GM12892 (cell line): ENCODE data around the gene UBE2Z.

Experiments
- POLR2A ChIP-seq: IDR thresholded peaks from 2 replicates; pipeline ENCODE4 v1.6.1; 2011; ENCODE audit warnings: low read depth, low read length, control low read depth
- POLR2AphosphoS5 ChIP-seq: IDR thresholded peaks from 2 replicates; pipeline ENCODE4 v1.6.1; 2011; ENCODE audit warnings: low read depth, low read length, control low read depth
- TAF1 ChIP-seq: IDR thresholded peaks from 2 replicates; pipeline ENCODE4 v1.6.1; 2011; ENCODE audit warnings: low read depth, mild to moderate bottlenecking, control low read depth, low read length, borderline replicate concordance

GRCh38 chr17:48890086-48890485 lies 18.1 kb upstream of the UBE2Z start:
- TF ChIP-seq TAF1 (no peak), POLR2A (no peak), POLR2AphosphoS5 (no peak)
